H1 (cell line): ENCODE results near the gene GP1BB. TPM values are rescaled to one million over a fixed set of nuclear protein-coding genes. Genes with fewer than 3 reads are reported as not detected.

Experiments
- CTCF ChIA-PET: fragments of 300-600 bp; sonication (Branson Sonifier 250); formaldehyde crosslinking; loops from one replicate; lab custom pipeline; 2021; ENCODE audit not compliant: partially characterized antibody; lab: Charles Lee
- POLR2A ChIA-PET: fragments of 300-600 bp; sonication (Branson Sonifier 250); formaldehyde crosslinking; loops from one replicate; lab custom pipeline; 2021; ENCODE audit warnings: inconsistent platforms; ENCODE audit not compliant: partially characterized antibody; lab: Charles Lee
- DNase-seq, 2 experiments: peaks; one replicate each; pipeline versions ENCODE4 v3.0.0 to v3.0.0-alpha.2; 2010 to 2022; ENCODE audit warnings: low spot score in 2 of 2, low read depth in 1 of 2, mixed read lengths in 1 of 2
- FAIRE-seq: peaks from 2 replicates; lab custom pipeline; 2011; peaks lifted over from hg19 to GRCh38; lab: Jason Lieb, UNC
- H2AFZ ChIP-seq: 2 replicates; pipeline ENCODE4 v1.8.1; 2012; ENCODE audit warnings: low read length, inconsistent platforms
- H2AK5ac ChIP-seq: 2 replicates; pipeline ENCODE4 v1.6.1; 2013; ENCODE audit warnings: low read depth, low read length
- H2BK120ac ChIP-seq: replicated peaks from 2 replicates; pipeline ENCODE3; 2013; ENCODE audit warnings: low read depth, low read length, inconsistent platforms
- H2BK12ac ChIP-seq: 2 replicates; pipeline ENCODE4 v1.6.1; 2013; ENCODE audit warnings: low read depth, low read length
- H2BK15ac ChIP-seq: 2 replicates; pipeline ENCODE4 v1.6.1; 2013; ENCODE audit warnings: low read length
- H2BK20ac ChIP-seq: 2 replicates; pipeline ENCODE4 v1.6.1; 2013; ENCODE audit warnings: low read length
- H2BK5ac ChIP-seq: 2 replicates; pipeline ENCODE4 v1.6.1; 2013; ENCODE audit warnings: low read depth, low read length
- H3K14ac ChIP-seq: 2 replicates; pipeline ENCODE4 v1.6.1; 2013; ENCODE audit warnings: inconsistent platforms; ENCODE audit not compliant: insufficient read length
- H3K18ac ChIP-seq: 2 replicates; pipeline ENCODE4 v1.6.1; 2013; ENCODE audit warnings: low read length; ENCODE audit errors: extremely low read depth
- H3K23ac ChIP-seq: 2 replicates; pipeline ENCODE4 v1.6.1; 2013; ENCODE audit warnings: inconsistent platforms; ENCODE audit not compliant: insufficient read length
- H3K23me2 ChIP-seq: 2 replicates; pipeline ENCODE4 v1.6.1; 2013; ENCODE audit warnings: low read depth, low read length
- H3K27ac ChIP-seq: 2 replicates; pipeline ENCODE4 v1.6.1; 2011; ENCODE audit warnings: low read depth, low read length, inconsistent platforms
- H3K27me3 ChIP-seq, 4 experiments: replicated peaks in 1 of 4; 1 replicate in 1 of 4; 2 replicates in 3 of 4; pipeline versions ENCODE4 v1.6.1 to v1.8.1; 2011 to 2013; ENCODE audit warnings: low read length in 3 of 4, mild to moderate bottlenecking in 3 of 4, inconsistent platforms in 2 of 4, mixed read lengths in 2 of 4, moderate library complexity in 1 of 4; ENCODE audit not compliant: control insufficient read depth in 3 of 4, insufficient read depth in 3 of 4; ENCODE audit errors: extremely low read depth in 1 of 4
- H3K36me3 ChIP-seq, 4 experiments: 2 replicates each; pipeline versions ENCODE4 v1.6.1 to v1.8.1; 2011 to 2013; ENCODE audit warnings: mild to moderate bottlenecking in 4 of 4, low read length in 3 of 4, moderate library complexity in 2 of 4, control low read depth in 1 of 4, inconsistent platforms in 1 of 4; ENCODE audit not compliant: insufficient read depth in 4 of 4, control insufficient read depth in 2 of 4
- H3K4ac ChIP-seq: replicated peaks from 2 replicates; pipeline ENCODE3; 2013; ENCODE audit warnings: low read length, low read depth, mixed read lengths, inconsistent platforms; ENCODE audit not compliant: insufficient read length
- H3K4me1 ChIP-seq, 4 experiments: replicated peaks in 1 of 4; 1 replicate in 1 of 4; 2 replicates in 3 of 4; pipeline versions ENCODE4 v1.6.1 to v1.8.1; 2011 to 2013; ENCODE audit warnings: low read length in 3 of 4, inconsistent platforms in 2 of 4, mixed read lengths in 1 of 4; ENCODE audit not compliant: insufficient read depth in 4 of 4, control insufficient read depth in 3 of 4
- H3K4me2 ChIP-seq, 2 experiments: 2 replicates each; pipeline versions ENCODE4 v1.6.1 to v1.8.1; 2011 to 2013; ENCODE audit warnings: low read depth in 2 of 2, low read length in 2 of 2, control low read depth in 1 of 2, inconsistent platforms in 1 of 2, mild to moderate bottlenecking in 1 of 2; ENCODE audit not compliant: insufficient read depth in 1 of 2
- H3K4me3 ChIP-seq, 4 experiments: fragments of 200-600, 300-600 bp in 1 of 4; sonication (generic), shearing (Covaris generic), sonication (Bioruptor Twin) in 1 of 4; 2 replicates each; pipeline versions ENCODE4 v1.5.1 to v1.8.1; 2011 to 2016; ENCODE audit warnings: low read length in 4 of 4, low read depth in 3 of 4, control low read depth in 2 of 4, inconsistent platforms in 2 of 4, mild to moderate bottlenecking in 2 of 4, mixed read lengths in 1 of 4, moderate library complexity in 1 of 4; ENCODE audit not compliant: insufficient read depth in 2 of 4; ENCODE audit errors: extremely low read depth in 1 of 4
- H3K56ac ChIP-seq: replicated peaks from 2 replicates; pipeline ENCODE3; 2013; ENCODE audit warnings: low read depth, mild to moderate bottlenecking, mixed read lengths, low read length, inconsistent platforms; ENCODE audit not compliant: insufficient read length
- H3K79me1 ChIP-seq: 2 replicates; pipeline ENCODE4 v1.6.1; 2013; ENCODE audit warnings: low read depth, low read length, control low read depth
- H3K79me2 ChIP-seq, 2 experiments: 2 replicates each; pipeline versions ENCODE4 v1.6.1 to v1.8.1; 2012 to 2013; ENCODE audit warnings: low read length in 2 of 2, mild to moderate bottlenecking in 2 of 2, inconsistent platforms in 1 of 2; ENCODE audit not compliant: insufficient read depth in 2 of 2, control insufficient read depth in 1 of 2
- H3K9ac ChIP-seq, 4 experiments: replicated peaks in 1 of 4; 1 replicate in 1 of 4; 2 replicates in 3 of 4; pipeline versions ENCODE4 v1.6.1 to v1.8.1; 2011 to 2013; ENCODE audit warnings: low read depth in 3 of 4, low read length in 3 of 4, control low read depth in 2 of 4, mild to moderate bottlenecking in 2 of 4, moderate library complexity in 2 of 4, inconsistent platforms in 1 of 4; ENCODE audit errors: extremely low read depth in 1 of 4
- H3K9me3 ChIP-seq, 2 experiments: 2 replicates each; pipeline versions ENCODE4 v1.6.1 to v1.8.1; 2012 to 2013; ENCODE audit warnings: mild to moderate bottlenecking in 2 of 2, moderate library complexity in 2 of 2, control low read depth in 1 of 2, inconsistent platforms in 1 of 2, low read depth in 1 of 2, low read length in 1 of 2, mixed read lengths in 1 of 2; ENCODE audit not compliant: insufficient read depth in 2 of 2
- H4K20me1 ChIP-seq, 2 experiments: replicated peaks in 1 of 2; 2 replicates each; pipeline versions ENCODE3 to v1.8.1; 2011 to 2013; ENCODE audit warnings: inconsistent platforms in 2 of 2, low read length in 2 of 2, mild to moderate bottlenecking in 1 of 2; ENCODE audit not compliant: insufficient read depth in 2 of 2, control insufficient read depth in 1 of 2
- H4K5ac ChIP-seq: 2 replicates; pipeline ENCODE4 v1.6.1; 2013; ENCODE audit warnings: low read length, low read depth, mixed read lengths, inconsistent platforms; ENCODE audit not compliant: insufficient read length
- H4K8ac ChIP-seq: 2 replicates; pipeline ENCODE4 v1.8.0; 2013; ENCODE audit warnings: mild to moderate bottlenecking, moderate library complexity, low read length, inconsistent platforms; ENCODE audit not compliant: insufficient read depth; ENCODE audit errors: extremely low read depth
- H4K91ac ChIP-seq: replicated peaks from 2 replicates; pipeline ENCODE3; 2013; ENCODE audit warnings: low read length, mixed read lengths, inconsistent platforms; ENCODE audit not compliant: insufficient read length
- ATF2 ChIP-seq: IDR thresholded peaks from 2 replicates; pipeline ENCODE4 v1.6.1; 2012; ENCODE audit warnings: low read length, inconsistent platforms
- CHD1 ChIP-seq: IDR thresholded peaks from 2 replicates; pipeline ENCODE4 v1.6.1; 2012; ENCODE audit warnings: low read depth, low read length, improper control_type of control experiment
- CHD2 ChIP-seq: IDR thresholded peaks from 2 replicates; pipeline ENCODE4 v1.6.1; 2012; ENCODE audit warnings: low read length, improper control_type of control experiment
- EGR1 ChIP-seq: IDR thresholded peaks from 2 replicates; pipeline ENCODE4 v1.6.1; 2011; ENCODE audit warnings: low read depth, low read length, borderline replicate concordance
- EP300 ChIP-seq, 2 experiments: IDR thresholded peaks; 1 replicate in 1 of 2; 2 replicates in 1 of 2; pipeline ENCODE4 v1.6.1; 2011 to 2012; ENCODE audit warnings: low read depth in 2 of 2, low read length in 2 of 2, mild to moderate bottlenecking in 2 of 2, borderline replicate concordance in 1 of 2, inconsistent platforms in 1 of 2, moderate library complexity in 1 of 2
- EZH2 ChIP-seq: fragments of 200-600 bp; sonication (generic); IDR thresholded peaks from 2 replicates; pipeline ENCODE4 v1.7.1; 2012; ENCODE audit warnings: low read depth, mild to moderate bottlenecking, moderate library complexity, low read length, inconsistent platforms; ENCODE audit not compliant: severe bottlenecking
- FOSL1 ChIP-seq: IDR thresholded peaks from 2 replicates; pipeline ENCODE4 v1.6.1; 2011; ENCODE audit warnings: mild to moderate bottlenecking, low read depth, low read length, moderate library complexity; ENCODE audit not compliant: insufficient read depth
- NRF1 ChIP-seq: IDR thresholded peaks from 2 replicates; pipeline ENCODE4 v1.6.1; 2011; ENCODE audit warnings: mild to moderate bottlenecking, low read depth, low read length, improper control_type of control experiment
- POLR2AphosphoS5 ChIP-seq: IDR thresholded peaks from 2 replicates; pipeline ENCODE4 v1.6.1; 2011; ENCODE audit warnings: low read depth, low read length
- POU5F1 ChIP-seq: IDR thresholded peaks from 2 replicates; pipeline ENCODE4 v1.6.1; 2011; ENCODE audit warnings: low read depth, mild to moderate bottlenecking, low read length, moderate library complexity
- TAF7 ChIP-seq: optimal IDR thresholded peaks from 2 replicates; pipeline ENCODE3; 2011; ENCODE audit warnings: low read depth, mild to moderate bottlenecking, inconsistent platforms, low read length, moderate library complexity, borderline replicate concordance
- WGBS, 2 experiments: shearing (Covaris generic) in 1 of 2; methylation state at CpG; one replicate each; pipeline versions ENCODE4 v1.1.6 to v1.1.7; 2013 to 2015; ENCODE audit warnings: low lambda C conversion rate in 2 of 2, mixed read lengths in 2 of 2, inconsistent platforms in 1 of 2, low coverage in 1 of 2, missing lambda C conversion rate in 1 of 2; ENCODE audit not compliant: insufficient replicate concordance in 2 of 2, insufficient coverage in 1 of 2, insufficient read length in 1 of 2; ENCODE audit errors: extremely low coverage in 1 of 2, missing lambda C conversion rate in 1 of 2; 5-methylcytosine and 5-hydroxymethylcytosine counted together
- polyA plus RNA-seq, 7 experiments: library from polyadenylated mRNA; depleted of rRNA in 3 of 7; stranded (reverse) in 5 of 7; unstranded in 2 of 7; fragments of >200 nt in 5 of 7; fragments of 200-250 nt in 2 of 7; gene quantifications; 1 replicate in 5 of 7; 2 replicates in 1 of 7; 4 replicates in 1 of 7; pipeline versions ENCODE4 v1.2.1 to v1.2.3, GENCODE V29; 2011 to 2013; ENCODE audit warnings: missing spikeins in 2 of 7, mixed read lengths in 2 of 7
- total RNA-seq: library from RNA; stranded (reverse); fragmentation: NEBNext Ultra II Directional; extraction: Animal tissue kit (Norgen Biotek cat#: 25700); gene quantifications from 2 replicates; pipeline ENCODE4 v1.2.1, GENCODE V29; 2021

GP1BB gene
- total and polyA plus RNA-seq, 2 of the 8 experiments (the other 6 are each of a cell fraction or from before 2014, with no cell fraction given): 0.36 TPM; not detected in 1

- Histone ChIP-seq H2BK15ac (peak overlapping the region; percentile 88), H4K91ac (no peak overlapping the region), H2BK12ac (no peak overlapping the region), H3K36me3 (no peaks in the 10 kb centered on the region), H2AK5ac (0 out of 2 replicates have a peak overlapping the region, but pooled peaks have one; percentile 39), H3K9me3 (no peaks in the 10 kb centered on the region), H3K79me2 (no peaks in the 10 kb centered on the region), H4K8ac (no peak overlapping the region), H3K56ac (no peak overlapping the region)
- CTCF ChIA-PET: interaction anchor here (1.0 to 7.0 kb wide), 6 partner anchors 10 to 181 kb away, joined by 3 to 168 read pairs (median 5); partner anchors contain the start of gene GP1BB
- TF ChIP-seq POU5F1: no peak
- no peak for TF ChIP-seq CHD2
- no peak for TF ChIP-seq NRF1
- TF ChIP-seq EP300 (IDR thresholded peaks at IDR 0.05; ENCODE audit: borderline replicate concordance in 1 of 2, low read depth in 2 of 2, low read length in 2 of 2): no peak
- no peak for TF ChIP-seq TAF7
- no peak for TF ChIP-seq EZH2
- TF ChIP-seq POLR2AphosphoS5: no peak
- no peak for TF ChIP-seq EGR1
- no peak for TF ChIP-seq CHD1
- TF ChIP-seq ATF2: no peak
- TF ChIP-seq FOSL1: no peak
- TF ChIP-seq, all 59 proteins: peak for 0
- POLR2A ChIA-PET: no interaction called here
- Histone ChIP-seq H3K9ac (no peak overlapping the region), H3K23ac (no peak overlapping the region), H2BK5ac (no peak overlapping the region), H3K4me1 (peaks cover 0 to 17% (median 7%) of the 10 kb centered on the region in 4 experiments; a peak in 5 of 7 replicates), H3K4ac (no peak overlapping the region), H3K4me3 (no peak overlapping the region), H3K27ac (no peak overlapping the region), H2AFZ (no peak overlapping the region), H2BK120ac (no peak overlapping the region), H3K23me2 (no peaks in the 10 kb centered on the region), H3K79me1 (no peaks in the 10 kb centered on the region), H2BK20ac (no peak overlapping the region), H3K18ac (no peak overlapping the region), H3K4me2 (no peak overlapping the region), H3K27me3 (peaks cover 0 to 12% (median 8%) of the 10 kb centered on the region in 4 experiments; a peak in 4 of 7 replicates), H4K5ac (no peak overlapping the region), H4K20me1 (peaks cover 0 to 5% of the 10 kb centered on the region in 2 experiments), H3K14ac (no peak overlapping the region)
- FAIRE-seq: no peak
- no peak for DNase-seq
- 88% methylated on average over 7 of the region's 7 CpGs; no CpG with 5 or more reads in 1 of the 2 experiments for WGBS, 2 experiments
Observed at GRCh38 chr22:19734163-19734562, 10.8 kb downstream of the GP1BB start.
